Transverse colon (tissue), 4 donors: ENCODE measurements around the gene DPF3. TPM values are rescaled to one million over a fixed set of nuclear protein-coding genes. Genes with fewer than 3 reads are reported as not detected.

Source experiments
- DNase-seq: peaks from one replicate; pipeline ENCODE4 v3.0.0-alpha.2; 2019
- H3K27ac ChIP-seq, 4 donors: fragments of 200-600 bp; sonication (generic); 2 replicates each; pipeline ENCODE4 v1.5.1; 2016 to 2018; ENCODE audit warnings: inconsistent platforms in 4 of 4
- H3K27me3 ChIP-seq: fragments of 200-600 bp; sonication (generic); 2 replicates; pipeline ENCODE4 v1.5.1; 2017; ENCODE audit warnings: inconsistent platforms
- H3K36me3 ChIP-seq, 4 donors: fragments of 200-600 bp; sonication (generic); 2 replicates each; pipeline ENCODE4 v1.5.1; 2017 to 2019; ENCODE audit warnings: inconsistent platforms in 4 of 4
- H3K4me1 ChIP-seq, 4 donors: fragments of 200-600 bp; sonication (generic); 2 replicates each; pipeline ENCODE4 v1.5.1; 2017 to 2020; ENCODE audit warnings: inconsistent platforms in 4 of 4
- H3K4me3 ChIP-seq, 4 donors: fragments of 200-600 bp; sonication (generic); 1 replicate in 1 of 4; 2 replicates in 3 of 4; pipeline versions ENCODE4 v1.5.1 to v1.6.1; 2017 to 2019; ENCODE audit warnings: inconsistent platforms in 4 of 4
- H3K9me3 ChIP-seq, 2 donors: fragments of 200-600 bp; sonication (generic); 2 replicates each; pipeline ENCODE4 v1.5.1; 2017 to 2019; ENCODE audit warnings: inconsistent platforms in 2 of 2
- CTCF ChIP-seq, 5 experiments: fragments of 200-600 bp in 3 of 5; fragments of 450-650 bp in 2 of 5; sonication (generic) in 3 of 5; IDR thresholded peaks; 1 replicate in 2 of 5; 2 replicates in 3 of 5; pipeline ENCODE4 v1.5.1; 2016 to 2017; ENCODE audit warnings: antibody characterized with exemption in 5 of 5, inconsistent platforms in 3 of 5, mild to moderate bottlenecking in 2 of 5, moderate library complexity in 1 of 5
- EP300 ChIP-seq: sonication (generic); formaldehyde crosslinking; IDR thresholded peaks from one replicate; pipeline ENCODE4 v1.6.1; 2017; ENCODE audit warnings: antibody characterized with exemption, low read depth
- POLR2A ChIP-seq: fragments of 450-650 bp; IDR thresholded peaks from one replicate; pipeline ENCODE4 v1.6.1; 2016; ENCODE audit warnings: antibody characterized with exemption, mild to moderate bottlenecking, moderate library complexity
- POLR2AphosphoS5 ChIP-seq, 3 donors: sonication (generic); formaldehyde crosslinking; IDR thresholded peaks; one replicate each; pipeline ENCODE4 v1.6.1; 2016; ENCODE audit warnings: antibody characterized with exemption in 3 of 3
- WGBS, 2 donors: methylation state at CpG; one replicate each; pipeline ENCODE4 v1.1.5; 2018; ENCODE audit warnings: low coverage in 1 of 2; 5-methylcytosine and 5-hydroxymethylcytosine counted together
- in situ Hi-C, 4 donors: fragments of 200-750 bp; cut with MboI; loops; one replicate each; pipeline versions ENCODE4 v1.15.0 to v1.15.1; 2017; ENCODE audit warnings: low sequenced_read_pairs in 3 of 4, low pct_ligation_motif_present in 1 of 4, low pct_unique_long_range_greater_than_20kb in 1 of 4
- intact Hi-C: fragments of 100-400 bp; cut with DNase I; formaldehyde crosslinking; loops from one replicate; pipeline ENCODE4 v1.15.1; 2023; ENCODE audit warnings: low total_unique reads
- total RNA-seq, 4 donors: library from RNA; depleted of rRNA; stranded (reverse); fragments of >200 nt; gene quantifications; one replicate each; pipeline ENCODE4 v1.1.0, GENCODE V29; 2016

DPF3 gene
- total RNA-seq, 4 donors from 2014 or later: 7.1 to 23.5 (median 10.9) TPM

DNA sequence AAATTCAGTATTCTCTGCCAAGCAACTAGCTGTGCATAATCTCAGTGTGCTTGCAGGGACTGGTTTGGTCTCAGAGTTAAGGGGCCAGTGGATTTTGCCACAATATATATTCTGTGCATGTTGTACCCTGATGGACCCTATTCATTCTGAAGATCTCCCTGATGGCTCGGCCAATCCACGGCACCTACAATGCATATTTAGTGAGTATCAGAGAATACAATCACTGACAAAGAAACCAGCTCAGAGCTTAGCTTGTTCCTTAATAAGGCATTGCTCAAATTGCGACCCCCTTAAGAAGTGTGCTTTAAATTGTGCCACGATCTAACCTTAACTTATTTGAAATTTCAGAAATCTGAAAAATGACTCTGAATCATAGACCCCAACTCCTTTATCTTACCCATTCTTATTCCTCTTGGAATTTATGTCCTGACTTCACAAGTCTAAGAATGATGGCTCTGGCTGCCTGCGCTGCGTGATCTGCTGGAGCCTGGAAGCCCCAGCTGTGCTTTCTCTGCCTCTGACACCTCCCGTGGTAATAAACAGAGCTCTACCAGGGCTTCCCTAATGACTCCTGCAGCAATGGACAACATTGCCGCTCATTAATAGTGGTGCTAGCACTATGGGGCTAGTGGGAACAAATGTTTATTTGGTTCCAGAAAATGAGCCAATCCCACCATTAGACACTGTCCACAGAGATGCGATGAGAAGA lies 23.3 kb upstream of the DPF3 start:
- Histone ChIP-seq H3K27me3 (peaks cover 10% of the 10 kb centered on the region), H3K27ac (no peak overlapping the region), H3K4me1 (no peaks in the 10 kb centered on the region), H3K36me3 (no peaks in the 10 kb centered on the region), H3K9me3 (no peaks in the 10 kb centered on the region), H3K4me3 (no peak overlapping the region)
- TF ChIP-seq POLR2A (no peak), EP300 (no peak), CTCF (IDR thresholded peaks at IDR 0.05) (no peak), POLR2AphosphoS5 (IDR thresholded peaks at IDR 0.05) (peak in 1 of 3 donors; percentile 25)
- WGBS, 2 donors: 60 to 63% methylated on average over 1 to 9 of the region's 9 CpGs
- no peak for DNase-seq
- intact Hi-C loops (no loop called here), in situ Hi-C loops (no loop called here)

DNA sequence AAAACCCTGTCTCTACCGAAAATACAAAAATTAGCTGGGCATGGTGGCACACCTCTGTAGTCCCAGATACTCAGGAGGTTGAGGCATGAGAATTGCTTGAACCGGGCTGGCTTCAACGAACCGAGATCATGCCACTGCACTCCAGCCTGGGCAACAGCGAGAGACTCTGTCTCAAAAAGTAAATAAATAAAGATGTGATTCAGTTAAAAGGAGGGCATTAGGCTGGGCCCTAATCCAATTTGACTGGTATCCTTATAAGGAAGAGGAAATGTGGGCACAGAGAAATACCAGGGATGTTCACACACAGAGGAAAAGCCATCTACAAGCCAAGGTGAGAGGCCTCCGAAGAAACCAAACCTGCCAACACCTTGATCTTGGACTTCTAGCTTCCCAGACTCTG lies 22.3 kb upstream of the DPF3 start:
- 57 to 70% methylated on average over 4 to 6 of the region's 6 CpGs for WGBS, 2 donors

GRCh38 chr14:72913809-72914208 lies 19.9 kb upstream of the DPF3 start:
- intact Hi-C loops: no loop called here

More for the DNA sequence above, 22.3 kb upstream of the DPF3 start:
- in situ Hi-C loops: no loop called here
- Histone ChIP-seq H3K4me1 (no peaks in the 10 kb centered on the region), H3K36me3 (no peaks in the 10 kb centered on the region), H3K27ac (no peak overlapping the region), H3K27me3 (peaks cover 10% of the 10 kb centered on the region), H3K9me3 (no peaks in the 10 kb centered on the region), H3K4me3 (no peak overlapping the region)
- TF ChIP-seq POLR2A: no peak
- TF ChIP-seq POLR2AphosphoS5 (IDR thresholded peaks at IDR 0.05): no peak
- no peak for TF ChIP-seq EP300
- TF ChIP-seq CTCF (IDR thresholded peaks at IDR 0.05): no peak
- no peak for DNase-seq
- intact Hi-C loops: no loop called here

GRCh38 chr14:72909163-72909562 lies 15.3 kb upstream of the DPF3 start:
- Histone ChIP-seq H3K27me3 (no peaks in the 10 kb centered on the region), H3K9me3 (no peaks in the 10 kb centered on the region), H3K4me3 (no peak overlapping the region), H3K36me3 (no peaks in the 10 kb centered on the region), H3K4me1 (peaks cover 0 to 14% (median 7%) of the 10 kb centered on the region in 4 donors), H3K27ac (no peak overlapping the region)
- intact Hi-C loops: no loop called here
- WGBS, 2 donors: 54% methylated on average over 5 of the region's 5 CpGs
- TF ChIP-seq EP300: no peak
- no peak for TF ChIP-seq POLR2AphosphoS5 (IDR thresholded peaks at IDR 0.05)
- in situ Hi-C loops: loop anchor here in 3 of 4 donors (5.0 kb wide), 2 partner anchors 387 to 397 kb away; no protein-coding TSS in a partner anchor
- no peak for DNase-seq

More at GRCh38 chr14:72913809-72914208, 19.9 kb upstream of the DPF3 start:
- no peaks in the 10 kb centered on the region for H3K9me3 ChIP-seq
- no peak overlapping the region for H3K4me3 ChIP-seq
- 54 to 63% methylated on average over 2 of the region's 2 CpGs for WGBS, 2 donors
- in situ Hi-C loops: no loop called here
- no peaks in the 10 kb centered on the region for H3K36me3 ChIP-seq
- DNase-seq: no peak
- no peak overlapping the region for H3K27ac ChIP-seq
- H3K27me3 ChIP-seq: no peaks in the 10 kb centered on the region
- no peaks in the 10 kb centered on the region for H3K4me1 ChIP-seq
- TF ChIP-seq POLR2AphosphoS5 (IDR thresholded peaks at IDR 0.05): no peak
- TF ChIP-seq EP300: no peak
- TF ChIP-seq POLR2A: no peak
- no peak for TF ChIP-seq CTCF (IDR thresholded peaks at IDR 0.05)
